ENCODE results near the gene TSPAN17.

TSPAN17 gene

GRCh38 chr5:176661676-176662075 lies 14.4 kb downstream of the TSPAN17 start:
- DNase-seq = no peak

GRCh38 chr5:176662371-176663333 lies 15.4 kb downstream of the TSPAN17 start:
- no peak for DNase-seq

DNA sequence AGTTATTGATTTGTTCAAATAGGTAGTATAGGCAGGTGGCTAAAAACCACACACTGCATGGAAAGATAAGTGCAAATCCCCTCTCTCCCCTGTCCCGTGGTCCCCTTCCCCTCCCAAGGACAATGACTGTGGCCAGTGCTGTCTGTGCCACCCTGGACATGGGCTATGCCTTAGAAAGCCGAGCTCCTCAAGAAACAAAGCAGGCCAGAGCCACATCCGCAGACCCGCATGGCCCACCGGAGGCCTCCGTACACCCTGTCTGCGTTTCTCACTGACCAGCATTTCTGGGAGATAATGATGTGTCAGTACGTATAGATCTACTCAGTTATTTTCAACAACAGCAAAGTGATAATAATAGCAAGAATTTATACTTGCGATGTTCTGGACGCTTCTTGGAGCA lies 16.3 kb downstream of the TSPAN17 start:
- no peak for DNase-seq

- no peak for DNase-seq
These were observed 17.2 kb downstream of the TSPAN17 start for GRCh38 chr5:176664479-176664878.

GRCh38 chr5:176664886-176665285 lies 17.6 kb downstream of the TSPAN17 start:
- DNase-seq = no peak

DNA sequence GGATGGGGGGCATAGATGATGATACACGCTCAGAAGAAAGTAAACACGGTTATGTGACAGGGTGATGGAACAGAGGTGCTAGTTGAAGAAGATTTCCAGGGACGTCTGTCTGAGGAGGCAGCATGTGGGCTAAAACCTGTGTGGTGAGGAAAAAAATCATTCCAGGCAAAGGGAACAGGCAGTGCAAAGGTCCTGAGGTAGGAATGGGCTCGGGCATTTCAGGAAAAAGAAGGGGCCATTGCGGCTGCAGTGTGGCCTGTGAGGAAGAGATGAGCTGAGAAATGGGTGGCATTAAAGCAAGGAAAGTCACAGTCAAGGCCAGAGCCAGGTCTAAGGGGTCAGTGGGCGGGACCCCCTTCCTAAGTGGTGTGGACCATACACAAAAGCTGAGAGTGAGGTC lies 18.2 kb downstream of the TSPAN17 start:
- DNase-seq = no peak

DNA sequence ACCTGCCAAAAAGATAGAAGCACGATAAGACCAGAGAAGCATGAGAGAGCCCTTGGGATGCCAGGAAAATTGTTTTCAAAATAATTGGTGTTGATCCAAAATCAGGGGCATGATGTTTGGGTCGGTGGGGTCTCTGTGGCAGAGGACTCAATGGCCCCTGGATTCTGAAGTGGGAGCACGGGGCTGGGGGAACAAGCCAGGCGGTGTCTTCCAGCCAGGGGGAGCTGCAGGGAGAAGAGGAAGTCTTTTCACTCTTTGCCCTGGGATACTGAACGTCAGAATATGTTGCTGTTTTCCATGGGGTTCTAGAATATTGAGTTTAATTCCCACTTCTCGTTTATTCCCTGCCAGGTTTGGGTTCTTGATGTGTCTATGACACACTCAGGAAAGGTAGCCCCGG lies 20.4 kb downstream of the TSPAN17 start:
- no peak for DNase-seq

- DNase-seq = no peak
These were observed 23.2 kb downstream of the TSPAN17 start for GRCh38 chr5:176670449-176670848.

DNA sequence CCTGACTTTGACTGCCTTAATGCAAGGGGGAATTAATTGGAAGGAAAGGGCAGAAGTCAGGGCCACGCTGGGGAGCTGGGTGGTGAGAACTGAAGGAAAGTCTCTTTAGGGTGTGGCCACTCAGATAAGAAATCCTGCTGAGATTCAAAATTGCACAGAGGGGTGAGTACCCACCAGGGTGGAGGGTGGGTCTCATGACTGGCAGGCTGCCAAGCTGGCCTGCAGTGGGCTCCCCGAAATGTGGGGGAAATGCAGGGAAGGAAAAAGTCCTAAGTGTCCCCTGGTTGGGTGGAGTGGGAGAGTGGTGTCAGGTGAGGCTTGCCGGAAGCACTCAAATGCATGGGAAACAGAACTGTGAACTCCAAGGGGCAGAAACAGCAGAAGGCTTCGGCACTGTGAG lies 24.1 kb downstream of the TSPAN17 start:
- DNase-seq = no peak

DNA sequence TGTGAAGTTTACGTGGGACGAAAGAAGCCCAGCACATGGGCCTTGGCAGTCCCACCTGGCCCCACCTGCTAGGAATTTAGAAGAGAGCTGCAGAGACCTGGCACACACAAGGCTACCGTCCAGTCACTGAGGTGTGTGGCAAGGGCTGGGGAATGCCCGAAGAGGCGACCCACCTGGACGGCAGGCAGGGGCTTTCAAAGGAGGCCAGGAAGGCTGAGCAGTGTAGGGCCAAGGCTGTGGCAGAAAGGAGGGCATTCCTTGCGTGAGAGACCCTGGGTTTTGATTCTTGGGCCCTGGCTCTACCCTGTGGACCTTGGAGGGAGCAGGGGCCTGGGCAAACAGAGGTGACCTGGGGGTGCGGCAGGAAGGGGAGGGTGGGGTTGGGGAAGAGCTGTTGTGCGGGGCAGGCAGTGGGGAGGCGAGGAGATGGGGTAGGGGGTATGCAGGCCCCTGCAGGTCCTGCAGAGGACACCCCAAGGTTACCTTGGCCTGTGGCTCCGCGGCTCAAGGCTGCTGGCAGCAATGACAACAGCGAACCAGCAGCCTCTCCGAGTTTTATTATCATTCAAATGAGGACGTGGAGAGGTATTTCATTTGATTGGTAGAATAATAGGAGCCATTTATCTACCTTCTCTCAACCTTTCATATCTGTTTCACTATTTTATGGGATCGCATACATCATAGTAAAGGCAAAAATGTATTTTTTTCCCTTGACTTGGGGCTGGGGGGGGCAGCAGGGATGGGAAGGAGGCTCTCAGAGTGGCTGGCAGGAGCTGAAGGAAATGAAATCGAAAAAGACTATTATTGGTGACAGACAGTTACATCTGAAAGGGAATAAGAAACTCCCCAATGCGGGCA lies 24.8 kb downstream of the TSPAN17 start:
- no peak for DNase-seq

DNA sequence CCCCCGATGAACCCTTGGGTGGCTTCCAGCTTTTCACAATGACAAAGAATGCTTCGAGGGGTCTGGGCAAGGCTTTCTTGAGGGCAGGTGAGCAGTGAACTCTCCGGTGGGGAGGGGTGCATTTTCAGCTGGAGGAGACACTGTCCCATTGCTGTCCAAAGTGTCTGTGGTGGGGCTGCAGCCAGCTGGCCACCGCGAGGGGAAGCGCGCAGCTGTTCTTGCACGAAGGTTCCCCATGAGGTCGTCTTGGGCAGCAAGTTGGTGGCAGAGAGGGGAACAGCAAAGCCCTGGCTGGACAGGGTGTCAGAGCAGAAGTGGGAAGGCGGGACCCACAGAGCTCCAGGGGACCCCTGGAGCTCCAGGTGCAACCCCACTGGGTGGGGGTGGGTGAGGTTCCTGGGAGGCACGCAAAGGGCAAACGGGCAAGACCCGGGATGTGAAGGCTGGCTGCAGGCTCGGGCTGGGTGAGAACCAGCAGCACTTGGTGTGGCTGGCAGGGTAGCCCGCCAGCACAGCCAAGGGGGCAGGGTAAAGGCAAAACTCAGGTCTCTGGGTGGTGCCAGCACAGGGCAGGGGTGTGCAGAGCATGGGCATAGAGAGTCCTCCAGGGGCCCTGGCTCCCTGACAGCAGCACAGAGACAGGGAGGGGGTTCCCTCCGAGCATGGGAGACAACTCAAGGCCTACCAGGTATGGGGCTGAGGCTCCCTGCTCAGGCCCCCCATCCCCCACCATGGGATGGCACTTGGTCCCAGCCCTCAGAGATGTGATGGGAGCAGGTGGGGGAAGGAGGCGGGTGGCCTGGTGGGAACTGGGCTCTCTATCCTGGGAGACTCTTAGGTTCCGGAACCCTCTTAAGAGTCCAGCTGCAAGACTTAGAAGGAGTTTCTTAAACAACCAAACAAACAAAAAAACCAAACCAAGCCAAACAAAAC lies 26.6 kb downstream of the TSPAN17 start:
- DNase-seq = no peak

- no peak for DNase-seq
These were observed 27.5 kb downstream of the TSPAN17 start for GRCh38 chr5:176674799-176675198.

DNA sequence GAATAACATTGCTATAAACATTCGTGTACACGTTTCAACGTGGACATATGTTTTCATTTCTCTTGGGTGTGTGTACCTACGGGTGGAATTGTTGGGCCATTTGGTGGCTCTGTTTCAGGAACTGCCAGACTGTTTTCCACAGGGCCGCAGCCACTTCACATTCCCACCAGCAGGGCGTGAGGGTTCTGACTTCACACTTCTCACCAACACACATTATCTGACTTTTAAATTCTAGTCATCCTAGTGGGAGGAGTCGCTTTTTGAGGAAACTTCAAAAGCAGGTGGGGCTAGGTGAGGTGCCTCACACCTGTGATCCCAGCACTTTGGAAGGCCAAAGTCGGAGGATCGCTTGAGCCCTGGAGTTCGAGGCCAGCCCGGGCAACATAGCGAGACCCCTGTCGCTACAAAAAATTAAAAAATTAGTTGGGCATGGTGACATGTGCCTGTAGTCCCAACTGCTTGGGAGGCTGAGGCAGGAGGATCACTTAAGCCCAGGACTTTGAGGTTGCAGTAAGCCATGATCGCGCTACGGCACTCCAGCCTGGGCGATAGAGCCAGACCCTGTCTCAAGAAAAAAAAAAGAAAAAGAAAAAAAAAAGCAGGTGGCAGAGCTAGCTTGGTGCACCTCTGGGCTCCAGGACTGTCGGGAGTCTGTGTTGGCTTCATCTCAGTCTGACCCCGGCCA lies 28.5 kb downstream of the TSPAN17 start:
- DNase-seq = no peak

DNA sequence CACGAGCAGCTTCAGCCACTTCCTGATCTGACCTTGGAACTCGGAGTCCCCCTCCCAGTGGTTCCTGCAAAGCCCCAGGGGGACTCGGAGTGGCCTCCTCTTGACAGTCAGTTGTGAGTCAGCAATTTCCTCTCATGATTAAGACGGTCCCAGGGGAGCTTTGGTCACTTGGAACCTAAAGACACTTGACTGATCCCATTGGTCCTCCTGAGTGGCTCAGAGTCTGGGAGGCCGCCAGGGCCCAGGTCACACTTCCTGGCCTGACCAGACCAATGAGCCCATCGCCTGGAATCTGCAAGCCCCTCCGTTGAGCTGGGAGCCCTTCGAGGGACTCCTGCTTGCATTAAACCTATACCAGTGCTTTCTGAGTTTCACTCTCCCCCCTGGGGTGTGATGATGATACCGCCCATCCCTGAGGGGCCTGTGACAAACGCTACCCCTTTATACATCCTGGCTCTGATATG lies 29.1 kb downstream of the TSPAN17 start:
- no peak for DNase-seq

DNA sequence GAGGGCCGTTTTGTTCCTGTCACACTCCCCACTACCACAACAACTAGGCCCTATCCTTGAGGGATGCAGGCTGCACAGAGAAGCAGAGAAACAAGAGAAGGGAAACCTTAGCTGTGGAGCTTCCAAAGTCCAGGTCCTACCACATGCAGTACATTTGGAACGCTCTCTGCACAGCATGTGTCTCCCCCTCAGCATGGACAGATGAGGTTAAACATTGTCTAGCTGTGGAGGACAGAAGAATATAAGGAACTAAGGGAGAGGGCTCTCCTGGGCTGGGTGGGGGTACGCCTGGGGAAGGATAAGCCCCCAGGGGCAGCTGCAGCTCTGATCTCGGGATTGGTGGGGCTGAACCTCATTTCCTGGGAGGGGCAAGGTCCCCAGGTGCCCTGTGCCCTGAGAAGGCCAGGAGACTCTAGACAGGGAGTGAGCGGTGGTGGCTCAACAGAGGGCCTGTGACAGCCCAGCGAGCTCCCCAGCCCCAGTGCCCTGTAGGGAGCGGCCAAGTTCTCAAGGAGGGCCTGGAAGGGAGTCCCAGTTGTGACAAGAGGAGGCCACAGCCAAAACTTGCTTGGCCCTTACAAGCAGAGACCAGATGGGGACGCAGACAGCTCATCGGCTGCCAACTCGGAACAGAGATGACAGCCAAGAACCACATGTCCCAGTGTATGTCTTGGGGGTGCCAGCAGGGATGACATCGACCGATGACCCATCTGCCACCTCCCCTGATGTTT lies 30.1 kb downstream of the TSPAN17 start:
- no peak for DNase-seq

DNA sequence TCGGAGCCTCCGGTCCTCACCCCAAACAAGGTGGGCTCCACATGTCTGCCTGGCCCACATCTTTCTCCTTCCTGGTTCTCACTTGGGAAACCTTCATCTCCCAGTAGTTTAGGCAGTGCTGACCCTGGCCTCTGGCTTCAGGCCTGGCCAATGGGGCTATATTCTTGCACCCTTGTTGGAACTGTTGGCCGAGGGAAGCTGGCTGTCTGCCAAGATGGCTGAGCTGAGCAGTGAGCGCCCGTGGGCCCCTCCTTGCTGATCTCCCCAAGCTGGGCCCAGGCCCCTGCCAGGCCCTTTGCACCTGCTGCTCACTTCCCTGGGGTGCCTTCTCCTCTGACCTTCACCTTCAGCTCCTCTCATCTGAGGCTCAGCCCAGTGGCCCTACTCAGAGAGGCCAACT lies 31.3 kb downstream of the TSPAN17 start:
- no peak for DNase-seq

GRCh38 chr5:176679365-176680225 lies 32.3 kb downstream of the TSPAN17 start:
- no peak for DNase-seq

GRCh38 chr5:176680226-176680563 lies 32.9 kb downstream of the TSPAN17 start:
- no peak for DNase-seq

GRCh38 chr5:176682016-176682531 lies 34.8 kb downstream of the TSPAN17 start:
- DNase-seq = no peak

GRCh38 chr5:176685010-176685409 lies 37.7 kb downstream of the TSPAN17 start:
- no peak for DNase-seq
